Nephron (organoid): Measurements from ENCODE around the gene FBXL14.

ENCODE experiments used
- H3K27ac Mint-ChIP-seq, 3 experiments: 2 replicates each; pipeline ENCODE4 v1.8.0; 2020; ENCODE audit warnings: mixed read lengths in 3 of 3, mild to moderate bottlenecking in 2 of 3, moderate library complexity in 1 of 3
- H3K27me3 Mint-ChIP-seq: 2 replicates; pipeline ENCODE4 v1.8.0; 2021; ENCODE audit warnings: low read depth, mild to moderate bottlenecking, moderate library complexity, mixed read lengths
- H3K36me3 Mint-ChIP-seq: 2 replicates; pipeline ENCODE4 v1.8.0; 2020; ENCODE audit warnings: low read depth, mixed read lengths
- H3K4me1 Mint-ChIP-seq: 2 replicates; pipeline ENCODE4 v1.8.0; 2020; ENCODE audit warnings: mixed read lengths
- H3K4me3 Mint-ChIP-seq, 3 experiments: 2 replicates each; pipeline ENCODE4 v1.8.0; 2020; ENCODE audit warnings: mild to moderate bottlenecking in 3 of 3, mixed read lengths in 3 of 3, moderate library complexity in 2 of 3
- H3K9me3 Mint-ChIP-seq: 2 replicates; pipeline ENCODE4 v1.8.0; 2020; ENCODE audit warnings: mixed read lengths
- TF ChIP-seq, protein P1 (sequence below), 3 experiments: fragments of 200-600 bp; sonication (generic); IDR thresholded peaks; one replicate each; pipeline ENCODE4 v1.5.0; 2021; ENCODE audit warnings: antibody characterized with exemption in 3 of 3; ENCODE audit not compliant: unreplicated experiment in 3 of 3

Gene FBXL14

DNA sequence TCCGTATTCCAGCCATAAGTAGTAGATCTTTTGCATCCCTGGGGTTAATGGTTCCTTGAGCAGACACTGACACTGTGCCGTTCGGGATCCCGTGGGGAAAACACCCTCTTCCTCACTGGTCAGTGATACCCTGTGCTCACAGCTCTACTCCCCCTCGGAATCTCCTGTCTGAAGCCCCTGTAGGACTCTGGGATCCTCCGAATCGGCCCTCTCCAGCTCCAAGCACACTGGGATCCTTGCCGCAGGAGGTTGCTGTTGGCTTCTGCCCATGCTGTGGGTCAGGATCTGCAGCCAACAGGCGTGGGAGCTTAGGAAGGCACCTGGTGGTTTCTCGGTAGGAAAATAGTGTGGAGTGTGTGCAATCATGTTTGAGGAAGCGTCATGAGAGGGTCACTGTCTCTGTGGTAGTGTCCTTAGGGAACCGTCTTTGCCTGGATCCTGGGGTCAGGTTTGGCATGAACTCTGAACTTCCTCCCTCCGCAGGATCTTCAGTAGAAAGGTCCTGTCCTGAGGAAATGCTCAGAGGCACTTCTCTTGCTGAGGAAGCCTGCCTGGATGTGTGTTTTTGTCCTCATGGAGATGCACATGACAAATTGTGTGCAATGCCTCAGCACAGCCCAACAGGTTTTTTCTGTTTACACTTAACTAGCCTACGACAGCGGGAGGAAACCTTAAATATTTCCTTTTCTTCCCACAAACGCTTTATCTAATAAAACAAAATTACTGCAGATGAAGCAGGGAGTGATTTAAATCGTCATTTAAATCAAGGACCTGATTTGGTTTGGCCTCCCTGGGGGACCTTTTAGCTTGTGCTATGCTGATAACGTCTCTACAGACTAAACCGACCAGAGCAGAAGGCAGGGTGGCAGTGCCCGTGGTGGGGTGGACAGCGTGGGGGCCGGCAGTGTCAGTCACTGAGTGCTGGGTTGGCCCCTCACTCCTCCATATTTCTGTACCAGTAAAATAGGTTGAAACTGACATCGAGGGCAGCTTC lies 18.7 kb downstream of the FBXL14 start:
- Mint-ChIP-seq H3K27me3 (peaks cover 20% of the 10 kb centered on the region), H3K4me1 (peaks cover 64% of the 10 kb centered on the region), H3K4me3 (peak overlapping the region; percentile 26 to 57 (median 45)), H3K9me3 (no peaks in the 10 kb centered on the region), H3K27ac (peak overlapping the region; percentile 92 to 95 (median 93)), H3K36me3 (no peaks in the 10 kb centered on the region)
- TF ChIP-seq, protein P1, sequence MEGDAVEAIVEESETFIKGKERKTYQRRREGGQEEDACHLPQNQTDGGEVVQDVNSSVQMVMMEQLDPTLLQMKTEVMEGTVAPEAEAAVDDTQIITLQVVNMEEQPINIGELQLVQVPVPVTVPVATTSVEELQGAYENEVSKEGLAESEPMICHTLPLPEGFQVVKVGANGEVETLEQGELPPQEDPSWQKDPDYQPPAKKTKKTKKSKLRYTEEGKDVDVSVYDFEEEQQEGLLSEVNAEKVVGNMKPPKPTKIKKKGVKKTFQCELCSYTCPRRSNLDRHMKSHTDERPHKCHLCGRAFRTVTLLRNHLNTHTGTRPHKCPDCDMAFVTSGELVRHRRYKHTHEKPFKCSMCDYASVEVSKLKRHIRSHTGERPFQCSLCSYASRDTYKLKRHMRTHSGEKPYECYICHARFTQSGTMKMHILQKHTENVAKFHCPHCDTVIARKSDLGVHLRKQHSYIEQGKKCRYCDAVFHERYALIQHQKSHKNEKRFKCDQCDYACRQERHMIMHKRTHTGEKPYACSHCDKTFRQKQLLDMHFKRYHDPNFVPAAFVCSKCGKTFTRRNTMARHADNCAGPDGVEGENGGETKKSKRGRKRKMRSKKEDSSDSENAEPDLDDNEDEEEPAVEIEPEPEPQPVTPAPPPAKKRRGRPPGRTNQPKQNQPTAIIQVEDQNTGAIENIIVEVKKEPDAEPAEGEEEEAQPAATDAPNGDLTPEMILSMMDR (IDR thresholded peaks at IDR 0.05; ENCODE audit: unreplicated experiment in 3 of 3) = no peak

DNA sequence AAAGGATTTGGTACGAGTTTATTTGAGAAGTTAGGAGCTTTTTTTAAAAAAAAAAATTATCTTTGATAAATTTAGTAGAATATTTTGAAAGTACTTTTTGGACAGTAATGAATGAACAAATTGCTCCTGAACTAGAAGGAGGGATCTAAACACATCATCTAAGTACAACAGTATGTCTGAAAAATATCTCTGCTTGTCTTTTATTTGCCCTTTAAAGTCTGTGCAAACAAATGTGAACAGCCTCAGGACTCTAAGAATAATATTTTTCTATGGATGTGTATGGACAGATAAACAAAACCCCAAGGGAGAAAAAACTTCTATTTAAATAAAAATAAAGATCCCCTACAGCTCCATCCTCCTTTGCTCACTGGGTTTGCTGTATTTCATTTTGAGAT lies 19.5 kb downstream of the FBXL14 start:
- no peaks in the 10 kb centered on the region for H3K36me3 Mint-ChIP-seq

DNA sequence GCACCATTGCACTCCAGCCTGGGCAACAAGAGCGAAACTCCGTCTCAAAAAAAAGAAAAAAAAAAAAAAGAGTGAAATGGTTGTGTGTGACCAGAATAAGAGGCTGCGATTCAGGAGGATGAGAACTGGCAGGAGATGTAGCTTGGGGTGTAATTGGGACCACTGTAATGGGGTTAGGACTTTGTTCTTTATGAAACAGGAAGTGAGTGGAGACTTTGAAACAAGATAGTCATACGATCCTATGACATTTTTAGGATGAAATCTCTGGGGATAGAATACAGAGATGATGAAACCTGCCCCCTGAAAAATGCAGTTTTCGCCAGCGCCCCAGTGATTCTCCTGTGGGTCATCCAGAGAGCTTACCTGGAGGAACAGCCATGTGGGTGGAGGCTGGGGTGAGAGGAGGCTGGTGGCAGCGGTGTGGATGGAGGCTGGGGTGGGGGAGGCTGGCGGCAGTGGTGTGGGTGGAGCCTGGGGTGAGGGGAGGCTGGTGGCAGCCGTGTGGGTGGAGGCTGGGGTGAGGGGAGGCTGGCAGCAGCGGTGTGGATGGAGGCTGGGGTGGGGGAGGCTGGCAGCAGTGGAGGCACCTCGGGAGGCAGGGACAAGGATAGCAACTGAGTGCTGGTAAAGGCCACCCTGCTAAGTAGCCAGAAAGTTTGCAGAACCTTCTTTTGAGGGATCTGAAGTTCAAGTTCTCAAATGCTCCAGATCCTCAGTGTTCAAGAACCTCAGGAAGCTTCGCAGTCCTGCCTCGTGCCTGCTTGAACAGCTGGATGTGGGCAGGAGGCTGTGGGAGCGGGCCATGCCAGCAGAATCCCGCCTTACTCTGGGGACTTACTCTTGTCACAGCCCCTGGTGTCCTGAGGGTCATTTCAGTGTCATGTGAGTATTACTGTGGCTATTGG lies 20.2 kb downstream of the FBXL14 start:
- H3K27me3 Mint-ChIP-seq = peaks cover 29% of the 10 kb centered on the region
- H3K9me3 Mint-ChIP-seq = no peaks in the 10 kb centered on the region
- TF ChIP-seq, protein P1 (IDR thresholded peaks at IDR 0.05; ENCODE audit: unreplicated experiment in 3 of 3) = no peak
- peaks cover 53% of the 10 kb centered on the region for H3K4me1 Mint-ChIP-seq
- peak overlapping the region; percentile 45 to 93 (median 92) for H3K27ac Mint-ChIP-seq
- H3K36me3 Mint-ChIP-seq = no peaks in the 10 kb centered on the region
- H3K4me3 Mint-ChIP-seq = no peak overlapping the region

More for the DNA sequence above, 19.5 kb downstream of the FBXL14 start:
- Mint-ChIP-seq H3K4me3 (peak overlapping the region in 2 of 3 experiments; percentile 45 to 57), H3K4me1 (peaks cover 55% of the 10 kb centered on the region), H3K9me3 (no peaks in the 10 kb centered on the region), H3K27ac (peak overlapping the region; percentile 92 to 95 (median 93)), H3K27me3 (peaks cover 25% of the 10 kb centered on the region)
- TF ChIP-seq, protein P1 (IDR thresholded peaks at IDR 0.05; ENCODE audit: unreplicated experiment in 3 of 3) = no peak

DNA sequence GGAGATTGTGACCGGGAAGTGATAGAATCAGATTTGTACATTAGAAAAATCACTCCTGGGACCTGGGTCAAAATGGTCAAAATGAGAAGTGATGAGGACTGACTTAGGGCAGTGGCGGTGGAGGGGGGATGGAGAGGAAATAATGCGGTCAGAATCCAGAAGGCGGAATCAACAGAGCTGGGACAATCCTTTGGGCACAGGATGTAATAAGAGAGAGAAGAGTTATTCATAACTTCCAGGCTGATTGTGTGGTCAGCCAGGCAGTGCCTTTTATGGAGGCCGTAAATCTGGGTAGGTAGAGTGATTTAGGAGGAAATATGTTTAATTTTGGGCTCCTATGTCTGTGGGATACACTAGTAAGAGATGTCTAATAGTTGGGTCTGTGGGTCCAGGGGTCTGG lies 21.6 kb downstream of the FBXL14 start:
- peaks cover 50% of the 10 kb centered on the region for H3K4me1 Mint-ChIP-seq
- H3K9me3 Mint-ChIP-seq = no peaks in the 10 kb centered on the region
- H3K4me3 Mint-ChIP-seq = peak overlapping the region in 1 of 3 experiments; percentile 4
- H3K27me3 Mint-ChIP-seq = peaks cover 32% of the 10 kb centered on the region
- TF ChIP-seq, protein P1 (IDR thresholded peaks at IDR 0.05; ENCODE audit: unreplicated experiment in 3 of 3) = no peak
- no peaks in the 10 kb centered on the region for H3K36me3 Mint-ChIP-seq
- H3K27ac Mint-ChIP-seq = peak overlapping the region; percentile 21 to 86 (median 56)

GRCh38 chr12:1567852-1568251 lies 26.5 kb downstream of the FBXL14 start:
- Mint-ChIP-seq H3K9me3 (no peaks in the 10 kb centered on the region), H3K27me3 (peaks cover 39% of the 10 kb centered on the region), H3K36me3 (no peaks in the 10 kb centered on the region), H3K4me3 (no peak overlapping the region), H3K4me1 (peaks cover 38% of the 10 kb centered on the region), H3K27ac (no peak overlapping the region)
- TF ChIP-seq, protein P1 (IDR thresholded peaks at IDR 0.05; ENCODE audit: unreplicated experiment in 3 of 3) = no peak
